Inflammatory macrophage treated with lipopolysaccharide for 1 hour (primary cell): Measurements from ENCODE around the gene STBD1.
A peak's percentile ranks its signal among the peaks of the same experiment; 100 is the strongest.
"Not testable (repeated sequence)": the region's sequence is repeated elsewhere in the genome, so short reads cannot be mapped to it uniquely, and the experiment has no call there.

ENCODE experiments used
- DNase-seq, 2 donors: peaks; one replicate each; pipeline ENCODE4 v3.0.0-alpha.2; 2020 to 2022

STBD1 gene

GRCh38 chr4:76305971-76306881 is at the start of gene STBD1:
TSS of gene STBD1 (plus strand) at chr4:76306733. CDS start at chr4:76306770, 37 bp downstream.
- peak; percentile 50 to 54 for DNase-seq

GRCh38 chr4:76256968-76257367 is 49.6 kb upstream of the STBD1 start:
- DNase-seq, result no peak

GRCh38 chr4:76257824-76258223 is 48.7 kb upstream of the STBD1 start:
- no peak for DNase-seq

GRCh38 chr4:76260571-76260970 is 46.0 kb upstream of the STBD1 start:
- no peak for DNase-seq

GRCh38 chr4:76265631-76266218 is 40.8 kb upstream of the STBD1 start:
- no peak for DNase-seq

GRCh38 chr4:76266627-76267026 is 39.9 kb upstream of the STBD1 start:
- no peak for DNase-seq

- DNase-seq, result no peak
Measured at GRCh38 chr4:76267811-76268210, 38.7 kb upstream of the STBD1 start.

- no peak for DNase-seq
Measured at GRCh38 chr4:76270244-76271175, 36.0 kb upstream of the STBD1 start.

- no peak for DNase-seq
Measured at GRCh38 chr4:76271248-76271647, 35.3 kb upstream of the STBD1 start.

GRCh38 chr4:76272073-76272472 is 34.5 kb upstream of the STBD1 start:
- DNase-seq, result no peak

- DNase-seq, result no peak
Measured at GRCh38 chr4:76272582-76272981, 34.0 kb upstream of the STBD1 start.

GRCh38 chr4:76272999-76273398 is 33.5 kb upstream of the STBD1 start:
- DNase-seq, result no peak

GRCh38 chr4:76275486-76276124 is 30.9 kb upstream of the STBD1 start:
- DNase-seq, result no peak

- DNase-seq, result no peak
Measured at GRCh38 chr4:76276813-76277212, 29.7 kb upstream of the STBD1 start.

GRCh38 chr4:76277667-76278066 is 28.9 kb upstream of the STBD1 start:
- no peak for DNase-seq

- peak in 1 of 2 donors; percentile 40 for DNase-seq
Measured at GRCh38 chr4:76278583-76278982, 27.9 kb upstream of the STBD1 start.

GRCh38 chr4:76279462-76279861 is 27.1 kb upstream of the STBD1 start:
- DNase-seq, result no peak

- no peak for DNase-seq
Measured at GRCh38 chr4:76280488-76281441, 25.8 kb upstream of the STBD1 start.

GRCh38 chr4:76281594-76281993 is 24.9 kb upstream of the STBD1 start:
- not testable (repeated sequence) for DNase-seq

- DNase-seq, result no peak
Measured at GRCh38 chr4:76282941-76283689, 23.4 kb upstream of the STBD1 start.

- DNase-seq, result no peak
Measured at GRCh38 chr4:76283900-76284299, 22.6 kb upstream of the STBD1 start.
